Natural killer cell (primary cell): ENCODE measurements around the gene SDC1. TPM values are rescaled to one million over a fixed set of nuclear protein-coding genes. Genes with fewer than 3 reads are reported as not detected.

Source experiments
- ATAC-seq, 3 donors: fragments of 150-1000 bp in 2 of 3; fragments of 200-7000 bp in 1 of 3; cut with Tn5 transposase; 1 replicate in 1 of 3; 2 replicates in 2 of 3; pipeline ENCODE4 v1.10.0; 2021; ENCODE audit warnings: mild to moderate bottlenecking in 2 of 3, moderate library complexity in 2 of 3
- DNase-seq, 2 donors: peaks; one replicate each; pipeline versions ENCODE4 v3.0.0 to v3.0.0-alpha.2; 2013 to 2021; ENCODE audit warnings: mixed read lengths in 1 of 2
- H3K27ac ChIP-seq: one replicate; pipeline ENCODE4 v1.5.1; 2013; ENCODE audit warnings: mild to moderate bottlenecking, low read length
- H3K27me3 ChIP-seq: one replicate; pipeline ENCODE4 v1.6.1; 2013; ENCODE audit warnings: low read length; ENCODE audit not compliant: control insufficient read depth, insufficient read depth
- H3K36me3 ChIP-seq: one replicate; pipeline ENCODE4 v1.6.1; 2013; ENCODE audit warnings: low read length; ENCODE audit not compliant: control insufficient read depth, insufficient read depth
- H3K4me1 ChIP-seq: one replicate; pipeline ENCODE4 v1.6.1; 2013; ENCODE audit warnings: low read length; ENCODE audit not compliant: control insufficient read depth, insufficient read depth
- H3K4me3 ChIP-seq: one replicate; pipeline ENCODE4 v1.5.1; 2013; ENCODE audit warnings: low read length
- H3K9me3 ChIP-seq: one replicate; pipeline ENCODE4 v1.6.1; 2013; ENCODE audit warnings: low read length; ENCODE audit not compliant: control insufficient read depth, insufficient read depth
- H3K27ac Mint-ChIP-seq, 2 donors: one replicate each; pipeline ENCODE4 v1.8.0; 2022; ENCODE audit warnings: mild to moderate bottlenecking in 2 of 2, mixed read lengths in 2 of 2, moderate library complexity in 1 of 2
- H3K27me3 Mint-ChIP-seq, 2 donors: one replicate each; pipeline ENCODE4 v1.8.0; 2022; ENCODE audit warnings: low read depth in 2 of 2, mixed read lengths in 2 of 2
- H3K36me3 Mint-ChIP-seq: one replicate; pipeline ENCODE4 v1.8.0; 2022; ENCODE audit warnings: mixed read lengths
- H3K4me1 Mint-ChIP-seq, 2 donors: one replicate each; pipeline ENCODE4 v1.8.0; 2022; ENCODE audit warnings: mixed read lengths in 2 of 2
- H3K4me3 Mint-ChIP-seq: one replicate; pipeline ENCODE4 v1.8.0; 2022; ENCODE audit warnings: mild to moderate bottlenecking, moderate library complexity, mixed read lengths
- H3K9me3 Mint-ChIP-seq, 2 donors: one replicate each; pipeline ENCODE4 v1.8.0; 2022; ENCODE audit warnings: mixed read lengths in 2 of 2
- CTCF ChIP-seq: fragments of 200-600 bp; IDR thresholded peaks from one replicate; pipeline ENCODE4 v1.8.0; 2022; ENCODE audit warnings: antibody characterized with exemption
- WGBS: methylation state at CpG from one replicate; pipeline ENCODE4 v1.1.7; 2013; ENCODE audit warnings: missing lambda C conversion rate; ENCODE audit not compliant: insufficient coverage; 5-methylcytosine and 5-hydroxymethylcytosine counted together
- intact Hi-C: fragments of 100-400 bp; cut with micrococcal nuclease; formaldehyde crosslinking; loops from one replicate; pipeline ENCODE4 v1.14.2; 2022
- total RNA-seq, 4 donors: library from RNA; stranded (reverse); fragments of 120-200 nt in 1 of 4; gene quantifications; one replicate each; pipeline versions ENCODE4 v1.2.3 to v1.2.4, GENCODE V29; 2013 to 2022

SDC1 gene
- total RNA-seq, 3 donors from 2014 or later (not counting 1 experiment from before 2014, with no cell fraction given) = 0.63 TPM; not detected in 2

GRCh38 chr2:20220806-20221554 lies 4.0 kb downstream of the SDC1 start:
- Mint-ChIP-seq H3K9me3 (no peaks in the 10 kb centered on the region), H3K27me3 (peaks cover 29 to 37% of the 10 kb centered on the region in 2 donors), H3K4me1 (no peaks in the 10 kb centered on the region), H3K36me3 (no peaks in the 10 kb centered on the region), H3K4me3 (no peak overlapping the region), H3K27ac (no peak overlapping the region)
- no peak overlapping the region for H3K27ac ChIP-seq
- peaks cover 13% of the 10 kb centered on the region for H3K27me3 ChIP-seq
- H3K4me1 ChIP-seq = peaks cover 15% of the 10 kb centered on the region
- no peaks in the 10 kb centered on the region for H3K36me3 ChIP-seq
- 72% methylated on average over 3 of the region's 3 CpGs for WGBS
- no peaks in the 10 kb centered on the region for H3K9me3 ChIP-seq
- no peak overlapping the region for H3K4me3 ChIP-seq
- TF ChIP-seq CTCF = no peak
- no peak for DNase-seq
- intact Hi-C loops = no loop called here
- no peak for ATAC-seq

- Mint-ChIP-seq H3K27ac (no peak overlapping the region), H3K36me3 (no peaks in the 10 kb centered on the region), H3K27me3 (peaks cover 26 to 31% of the 10 kb centered on the region in 2 donors), H3K4me1 (no peaks in the 10 kb centered on the region), H3K9me3 (no peaks in the 10 kb centered on the region), H3K4me3 (no peak overlapping the region)
- no peaks in the 10 kb centered on the region for H3K36me3 ChIP-seq
- H3K4me1 ChIP-seq = peaks cover 9% of the 10 kb centered on the region
- WGBS = 92% methylated on average over 13 of the region's 13 CpGs
- H3K27ac ChIP-seq = no peak overlapping the region
- H3K4me3 ChIP-seq = no peak overlapping the region
- intact Hi-C loops = no loop called here
- TF ChIP-seq CTCF = no peak
- DNase-seq = no peak
- H3K9me3 ChIP-seq = no peaks in the 10 kb centered on the region
- peaks cover 9% of the 10 kb centered on the region for H3K27me3 ChIP-seq
- ATAC-seq = no peak
Measured at GRCh38 chr2:20219763-20220380, 5.1 kb downstream of the SDC1 start.

- WGBS = 90% methylated on average over 20 of the region's 20 CpGs
- no peak overlapping the region for H3K27ac ChIP-seq
- ATAC-seq = no peak
- no peaks in the 10 kb centered on the region for H3K4me1 Mint-ChIP-seq
- intact Hi-C loops = no loop called here
- H3K36me3 ChIP-seq = no peaks in the 10 kb centered on the region
- no peak for TF ChIP-seq CTCF
- H3K4me3 Mint-ChIP-seq = no peak overlapping the region
- peaks cover 7% of the 10 kb centered on the region for H3K27me3 ChIP-seq
- DNase-seq = no peak
- H3K4me3 ChIP-seq = no peak overlapping the region
- H3K27ac Mint-ChIP-seq = no peak overlapping the region
- peaks cover 4% of the 10 kb centered on the region for H3K4me1 ChIP-seq
- no peaks in the 10 kb centered on the region for H3K9me3 Mint-ChIP-seq
- H3K9me3 ChIP-seq = no peaks in the 10 kb centered on the region
- H3K27me3 Mint-ChIP-seq = peaks cover 26 to 31% of the 10 kb centered on the region in 2 donors
- no peaks in the 10 kb centered on the region for H3K36me3 Mint-ChIP-seq
Measured at GRCh38 chr2:20218331-20219320, 6.3 kb downstream of the SDC1 start.
